OCI-LY7 (cell line): Measurements from ENCODE around the gene SLC35D3.

Source experiments
- EZH2phosphoT487 ChIP-seq: fragments of 200-600 bp; sonication (generic); IDR thresholded peaks from 2 replicates; pipeline ENCODE4 v1.6.1; 2018; ENCODE audit warnings: low read depth, borderline replicate concordance, mild to moderate bottlenecking, mixed run types, antibody characterized with exemption, low read length, moderate library complexity, mixed read lengths
- TF ChIP-seq, protein P1 (sequence below): fragments of 200-600 bp; sonication (generic); conservative IDR thresholded peaks from 2 replicates; pipeline ENCODE4 v1.5.1; 2014; ENCODE audit warnings: mild to moderate bottlenecking, antibody characterized with exemption, low read length, moderate library complexity, mixed read lengths

DNA sequence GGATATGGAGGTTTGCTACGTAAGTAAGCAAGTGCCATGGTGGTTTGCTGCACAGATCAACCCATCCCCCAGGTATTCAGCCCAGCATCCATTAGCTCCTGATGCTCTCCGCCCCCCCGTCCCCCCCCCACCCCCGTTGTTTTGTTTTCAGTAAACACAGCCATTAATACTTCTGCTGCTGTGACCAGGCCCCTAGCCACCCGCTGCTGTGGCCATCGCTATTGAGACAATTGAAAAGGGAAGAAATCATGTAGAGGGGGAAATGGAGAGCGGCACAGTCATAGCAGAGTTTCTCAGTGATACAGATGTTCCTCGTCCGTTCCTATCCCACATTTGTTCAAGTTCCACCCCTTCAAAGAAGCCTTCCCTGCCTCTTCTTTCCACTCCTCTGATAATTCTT is 24.9 kb downstream of the SLC35D3 start:
- TF ChIP-seq EZH2phosphoT487: no peak
- TF ChIP-seq, protein P1, sequence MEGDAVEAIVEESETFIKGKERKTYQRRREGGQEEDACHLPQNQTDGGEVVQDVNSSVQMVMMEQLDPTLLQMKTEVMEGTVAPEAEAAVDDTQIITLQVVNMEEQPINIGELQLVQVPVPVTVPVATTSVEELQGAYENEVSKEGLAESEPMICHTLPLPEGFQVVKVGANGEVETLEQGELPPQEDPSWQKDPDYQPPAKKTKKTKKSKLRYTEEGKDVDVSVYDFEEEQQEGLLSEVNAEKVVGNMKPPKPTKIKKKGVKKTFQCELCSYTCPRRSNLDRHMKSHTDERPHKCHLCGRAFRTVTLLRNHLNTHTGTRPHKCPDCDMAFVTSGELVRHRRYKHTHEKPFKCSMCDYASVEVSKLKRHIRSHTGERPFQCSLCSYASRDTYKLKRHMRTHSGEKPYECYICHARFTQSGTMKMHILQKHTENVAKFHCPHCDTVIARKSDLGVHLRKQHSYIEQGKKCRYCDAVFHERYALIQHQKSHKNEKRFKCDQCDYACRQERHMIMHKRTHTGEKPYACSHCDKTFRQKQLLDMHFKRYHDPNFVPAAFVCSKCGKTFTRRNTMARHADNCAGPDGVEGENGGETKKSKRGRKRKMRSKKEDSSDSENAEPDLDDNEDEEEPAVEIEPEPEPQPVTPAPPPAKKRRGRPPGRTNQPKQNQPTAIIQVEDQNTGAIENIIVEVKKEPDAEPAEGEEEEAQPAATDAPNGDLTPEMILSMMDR: no peak
